GM10847 (cell line): ENCODE results near the gene PHACTR2.

Source experiments
- POLR2A ChIP-seq: IDR thresholded peaks from 2 replicates; pipeline ENCODE4 v1.6.1; 2011; ENCODE audit not compliant: insufficient read length; ENCODE audit errors: extremely low read depth

PHACTR2 gene

GRCh38 chr6:143675382-143675900, 2.3 kb upstream of the PHACTR2 start:
- no peak for TF ChIP-seq POLR2A

- no peak for TF ChIP-seq POLR2A
Observed at GRCh38 chr6:143675946-143676345, 1.8 kb upstream of the PHACTR2 start.

DNA sequence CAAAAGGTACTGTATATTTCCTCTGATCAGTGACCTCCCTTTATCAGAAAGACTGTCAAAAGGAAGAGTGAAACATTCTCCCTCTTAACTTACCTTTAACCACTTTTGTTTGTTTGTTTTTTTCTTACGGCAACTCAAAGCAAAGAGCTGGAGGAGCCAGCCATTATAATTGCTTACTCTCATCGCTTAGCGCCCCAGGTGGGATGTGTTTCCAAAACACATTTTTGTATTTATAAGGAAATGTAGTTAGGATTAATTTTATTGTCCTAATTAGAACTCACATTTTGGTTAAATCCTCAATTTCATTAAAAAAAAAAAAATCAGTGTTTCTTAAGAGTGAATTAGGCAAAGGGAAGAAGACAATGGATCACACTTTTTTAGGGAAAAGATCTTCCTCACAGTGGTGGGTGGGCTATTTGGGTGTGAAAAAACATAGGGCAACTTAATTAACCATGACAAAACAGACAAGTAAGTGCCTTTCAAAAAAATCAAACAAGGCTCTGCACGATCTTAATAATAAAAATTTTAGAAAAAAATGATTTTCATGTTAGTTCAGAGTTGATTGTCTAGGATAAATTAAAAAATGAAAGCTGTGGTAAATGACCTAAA, 1.2 kb upstream of the PHACTR2 start:
- no peak for TF ChIP-seq POLR2A

DNA sequence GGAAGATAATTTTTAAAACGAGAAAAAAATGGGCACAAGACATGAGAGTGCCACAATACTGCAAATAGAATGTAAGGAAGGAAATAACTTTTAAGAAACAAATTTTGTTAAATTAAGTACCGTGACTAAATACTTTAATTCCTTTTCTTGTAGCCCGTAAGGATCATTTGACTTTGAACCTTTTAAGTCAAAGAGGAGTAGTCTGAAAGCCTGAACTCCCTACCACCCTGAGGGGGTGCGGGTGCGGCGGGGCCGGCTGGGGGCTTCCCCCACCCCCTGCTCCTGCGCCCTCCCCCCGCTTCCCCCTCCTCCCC, 231 bp upstream of the PHACTR2 start:
- TF ChIP-seq POLR2A: no peak

- no peak for TF ChIP-seq POLR2A
Observed at GRCh38 chr6:143679041-143679440, 1.3 kb downstream of the PHACTR2 start.

- no peak for TF ChIP-seq POLR2A
Observed at GRCh38 chr6:143680141-143680540, 2.4 kb downstream of the PHACTR2 start.

- no peak for TF ChIP-seq POLR2A
Observed at GRCh38 chr6:143682805-143683204, 5.0 kb downstream of the PHACTR2 start.

GRCh38 chr6:143684486-143684885, 6.7 kb downstream of the PHACTR2 start:
- TF ChIP-seq POLR2A: no peak

GRCh38 chr6:143685653-143686052, 7.9 kb downstream of the PHACTR2 start:
- no peak for TF ChIP-seq POLR2A

GRCh38 chr6:143687591-143687990, 9.8 kb downstream of the PHACTR2 start:
- no peak for TF ChIP-seq POLR2A

- no peak for TF ChIP-seq POLR2A
Observed at GRCh38 chr6:143688681-143689080, 10.9 kb downstream of the PHACTR2 start.

- no peak for TF ChIP-seq POLR2A
Observed at GRCh38 chr6:143689852-143690251, 12.1 kb downstream of the PHACTR2 start.

GRCh38 chr6:143691155-143691554, 13.4 kb downstream of the PHACTR2 start:
- no peak for TF ChIP-seq POLR2A

- TF ChIP-seq POLR2A: no peak
Observed at GRCh38 chr6:143691900-143692636, 14.3 kb downstream of the PHACTR2 start.

DNA sequence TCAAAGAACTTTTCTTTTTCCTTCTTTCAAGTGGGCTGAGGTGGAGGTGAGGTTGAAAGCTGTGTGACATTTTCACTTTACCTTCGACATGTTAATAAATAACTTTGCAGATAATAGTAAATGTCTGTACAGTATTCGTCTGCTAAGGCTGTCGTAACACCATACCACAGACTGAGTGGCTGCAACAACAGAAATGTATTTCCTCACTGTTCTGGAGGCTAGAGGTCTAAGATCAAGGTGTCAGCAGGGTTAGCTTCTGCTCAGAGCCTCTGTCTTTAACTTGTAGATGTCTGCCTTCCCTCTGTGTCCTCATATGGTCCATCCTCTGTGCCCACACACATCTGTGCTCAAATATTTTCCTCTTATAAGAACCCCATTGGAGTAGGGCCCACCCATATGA, 14.9 kb downstream of the PHACTR2 start:
- no peak for TF ChIP-seq POLR2A

DNA sequence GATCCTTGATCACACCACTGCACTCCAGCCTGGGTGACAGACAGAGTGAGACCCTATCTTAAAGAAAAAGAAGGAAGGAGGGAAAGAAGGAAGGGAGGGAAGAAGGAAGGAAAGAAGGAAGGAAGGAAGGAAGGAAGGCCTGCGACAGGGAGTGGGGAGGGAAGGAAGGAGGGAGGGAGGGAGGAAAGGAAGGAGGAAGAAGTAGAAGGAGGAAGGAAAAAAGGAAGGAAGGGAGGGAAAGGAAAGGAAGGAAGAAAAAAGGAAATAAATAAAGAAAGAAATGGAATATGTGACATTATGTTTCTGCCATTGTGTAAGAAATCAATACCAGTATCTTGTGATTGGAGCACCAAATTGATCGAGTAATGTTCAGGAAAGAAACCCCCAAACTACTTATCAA, 16.2 kb downstream of the PHACTR2 start:
- TF ChIP-seq POLR2A: no peak

DNA sequence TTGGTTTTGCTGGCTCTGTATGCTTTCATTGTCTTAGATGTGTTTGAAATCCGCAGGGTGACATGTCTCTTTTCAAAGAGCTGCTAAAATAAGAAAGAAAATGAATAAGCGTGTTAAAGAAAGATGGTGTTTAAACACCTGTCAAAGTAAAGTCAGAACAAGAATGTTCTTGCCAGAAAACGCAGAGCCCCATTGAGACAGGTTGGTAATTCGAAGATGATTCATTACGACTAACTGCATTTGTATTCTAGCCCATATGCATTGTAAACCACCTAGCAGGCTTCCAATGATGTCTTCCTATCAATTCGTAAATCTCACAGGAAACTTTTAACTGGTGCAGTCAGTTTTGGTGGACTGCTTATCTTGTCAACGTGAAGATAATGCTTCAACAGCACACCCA, 16.8 kb downstream of the PHACTR2 start:
- no peak for TF ChIP-seq POLR2A

- no peak for TF ChIP-seq POLR2A
Observed at GRCh38 chr6:143695130-143695968, 17.6 kb downstream of the PHACTR2 start.
